K562 (cell line): ENCODE measurements around the gene NF1.

Experiments used
- BHLHE40 ChIP-seq: IDR thresholded peaks from 2 replicates; pipeline ENCODE4 v1.6.1; 2011; ENCODE audit warnings: low read length, improper control_type of control experiment
- PREB ChIP-seq: sonication (generic); formaldehyde crosslinking; IDR thresholded peaks from 2 replicates; pipeline ENCODE4 v1.8.1; 2023; ENCODE audit warnings: mild to moderate bottlenecking, missing genetic modification reagents

- no peak for TF ChIP-seq PREB (CRISPR knock-in tag)
- TF ChIP-seq BHLHE40 = no peak
Observed at GRCh38 chr17:31323551-31323950, 228.8 kb downstream of the NF1 start.
